HG03457 (cell line): Measurements from ENCODE around the gene SGPL1.

Experiments
- ATAC-seq: cut with Tn5 transposase; IDR thresholded peaks from one replicate; pipeline ENCODE4 v1.9.1; 2021; ENCODE audit warnings: moderate number of reproducible peaks; ENCODE audit not compliant: unreplicated experiment

Gene SGPL1

GRCh38 chr10:70879207-70879606 lies 63.5 kb downstream of the SGPL1 start:
- no peak for ATAC-seq

- no peak for ATAC-seq
Measured at GRCh38 chr10:70880077-70880534, 64.4 kb downstream of the SGPL1 start.

GRCh38 chr10:70884741-70885140 lies 69.0 kb downstream of the SGPL1 start:
- ATAC-seq = no peak

GRCh38 chr10:70885481-70885880 lies 69.7 kb downstream of the SGPL1 start:
- no peak for ATAC-seq

GRCh38 chr10:70885931-70886903 lies 70.5 kb downstream of the SGPL1 start:
- no peak for ATAC-seq

- no peak for ATAC-seq
Measured at GRCh38 chr10:70886921-70887665, 71.3 kb downstream of the SGPL1 start.

- ATAC-seq = peak; percentile 55
Measured at GRCh38 chr10:70887804-70888800, 72.4 kb downstream of the SGPL1 start, which contains the start of gene PCBD1. PCBD1 (minus strand) TSS chr10:70888565; CDS start chr10:70888533, 32 bp downstream.

GRCh38 chr10:70889291-70889690 lies 73.5 kb downstream of the SGPL1 start:
- ATAC-seq = no peak

- ATAC-seq = no peak
Measured at GRCh38 chr10:70890917-70891431, 75.2 kb downstream of the SGPL1 start.

- ATAC-seq = no peak
Measured at GRCh38 chr10:70891627-70892026, 75.9 kb downstream of the SGPL1 start.

- ATAC-seq = no peak
Measured at GRCh38 chr10:70892631-70893030, 76.9 kb downstream of the SGPL1 start.

- no peak for ATAC-seq
Measured at GRCh38 chr10:70893227-70894006, 77.7 kb downstream of the SGPL1 start.

GRCh38 chr10:70894416-70894815 lies 78.7 kb downstream of the SGPL1 start:
- ATAC-seq = no peak

- no peak for ATAC-seq
Measured at GRCh38 chr10:70896551-70896950, 80.8 kb downstream of the SGPL1 start.

GRCh38 chr10:70898687-70899086 lies 82.9 kb downstream of the SGPL1 start:
- no peak for ATAC-seq

- no peak for ATAC-seq
Measured at GRCh38 chr10:70899096-70899495, 83.3 kb downstream of the SGPL1 start.

GRCh38 chr10:70901276-70901878 lies 85.6 kb downstream of the SGPL1 start:
- no peak for ATAC-seq

- ATAC-seq = no peak
Measured at GRCh38 chr10:70902661-70903261, 87.0 kb downstream of the SGPL1 start.
